NB4 (cell line): Measurements from ENCODE around the gene CAMK2A.
A peak's percentile ranks its signal among the peaks of the same experiment; 100 is the strongest.

Experiments
- DNase-seq: peaks from one replicate; pipeline ENCODE4 v3.0.0; 2010; ENCODE audit warnings: low read depth
- H3K4me3 ChIP-seq: one replicate; pipeline ENCODE4 v1.5.1; 2011; ENCODE audit warnings: mild to moderate bottlenecking, low read depth, low read length, moderate library complexity
- MAX ChIP-seq: IDR thresholded peaks from 2 replicates; pipeline ENCODE4 v1.6.1; 2011; ENCODE audit warnings: low read depth, low read length
- MYC ChIP-seq: IDR thresholded peaks from 2 replicates; pipeline ENCODE4 v1.6.1; 2011; ENCODE audit warnings: low read depth, low read length
- POLR2A ChIP-seq: IDR thresholded peaks from 2 replicates; pipeline ENCODE4 v1.6.1; 2011; ENCODE audit warnings: mild to moderate bottlenecking; ENCODE audit not compliant: insufficient read length; ENCODE audit errors: extremely low read depth
- TF ChIP-seq, protein P1 (sequence below): IDR thresholded peaks from one replicate; pipeline ENCODE4 v1.5.1; 2012; ENCODE audit warnings: low read depth, low read length

The CAMK2A gene

GRCh38 chr5:150294551-150295071 lies 5.0 kb upstream of the CAMK2A start:
- no peak overlapping the region for H3K4me3 ChIP-seq
- DNase-seq, result no peak
- TF ChIP-seq, protein P1, sequence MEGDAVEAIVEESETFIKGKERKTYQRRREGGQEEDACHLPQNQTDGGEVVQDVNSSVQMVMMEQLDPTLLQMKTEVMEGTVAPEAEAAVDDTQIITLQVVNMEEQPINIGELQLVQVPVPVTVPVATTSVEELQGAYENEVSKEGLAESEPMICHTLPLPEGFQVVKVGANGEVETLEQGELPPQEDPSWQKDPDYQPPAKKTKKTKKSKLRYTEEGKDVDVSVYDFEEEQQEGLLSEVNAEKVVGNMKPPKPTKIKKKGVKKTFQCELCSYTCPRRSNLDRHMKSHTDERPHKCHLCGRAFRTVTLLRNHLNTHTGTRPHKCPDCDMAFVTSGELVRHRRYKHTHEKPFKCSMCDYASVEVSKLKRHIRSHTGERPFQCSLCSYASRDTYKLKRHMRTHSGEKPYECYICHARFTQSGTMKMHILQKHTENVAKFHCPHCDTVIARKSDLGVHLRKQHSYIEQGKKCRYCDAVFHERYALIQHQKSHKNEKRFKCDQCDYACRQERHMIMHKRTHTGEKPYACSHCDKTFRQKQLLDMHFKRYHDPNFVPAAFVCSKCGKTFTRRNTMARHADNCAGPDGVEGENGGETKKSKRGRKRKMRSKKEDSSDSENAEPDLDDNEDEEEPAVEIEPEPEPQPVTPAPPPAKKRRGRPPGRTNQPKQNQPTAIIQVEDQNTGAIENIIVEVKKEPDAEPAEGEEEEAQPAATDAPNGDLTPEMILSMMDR, result no peak
- TF ChIP-seq MYC (no peak), POLR2A (no peak), MAX (no peak)

DNA sequence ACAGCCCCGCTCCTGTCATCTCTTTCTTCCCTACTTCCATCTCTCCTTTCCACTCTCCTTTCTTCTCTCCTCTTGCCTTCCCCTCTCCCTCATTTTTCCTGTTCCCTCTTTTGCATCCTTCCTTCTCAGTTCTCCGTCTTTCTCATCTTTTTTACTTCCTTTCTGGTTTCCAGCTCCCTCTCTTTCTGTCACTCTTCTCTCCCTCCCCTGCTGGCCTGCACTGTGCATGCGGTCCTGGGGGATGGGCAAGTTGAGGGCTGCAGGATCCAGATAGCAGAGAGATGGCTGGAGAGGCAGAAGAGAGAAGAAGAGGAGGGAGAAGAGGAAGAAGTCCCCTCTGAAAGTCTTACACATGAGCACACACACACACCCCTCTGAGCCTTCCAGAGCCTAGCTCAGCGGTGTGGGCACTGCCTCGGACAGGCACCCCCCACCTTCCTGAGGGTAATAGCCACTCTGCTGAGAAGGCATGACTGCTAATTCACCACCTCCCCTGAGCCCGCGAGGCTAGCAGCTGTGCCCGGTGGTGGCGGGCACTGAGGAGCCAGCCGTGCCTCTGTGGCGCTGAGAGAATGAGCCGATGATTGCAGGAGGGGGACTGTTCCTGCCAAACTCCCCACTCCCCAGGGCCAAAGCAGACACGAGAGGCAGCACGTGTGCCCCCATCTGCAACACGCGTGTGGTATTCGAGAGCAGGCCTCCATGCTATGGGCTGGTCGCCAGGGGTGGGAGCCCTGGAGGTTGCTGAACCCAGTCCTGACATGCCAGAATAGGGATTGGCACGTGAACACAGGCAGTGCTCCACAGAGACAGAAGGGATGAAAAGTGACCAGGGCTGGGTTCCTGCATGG lies 3.7 kb upstream of the CAMK2A start:
- TF ChIP-seq MAX, result no peak
- TF ChIP-seq POLR2A, result no peak
- TF ChIP-seq, protein P1, result no peak
- DNase-seq, result no peak

GRCh38 chr5:150291388-150292385 lies 2.1 kb upstream of the CAMK2A start:
- peak; percentile 95 for DNase-seq
- TF ChIP-seq, protein P1, result no peak
- TF ChIP-seq MYC (no peak), POLR2A (no peak), MAX (no peak)
- H3K4me3 ChIP-seq, result no peak overlapping the region

More for the DNA sequence above, 3.7 kb upstream of the CAMK2A start:
- no peak overlapping the region for H3K4me3 ChIP-seq

- no peak for DNase-seq
- H3K4me3 ChIP-seq, result no peak overlapping the region
- TF ChIP-seq MYC, result no peak
- TF ChIP-seq, protein P1, result no peak
- TF ChIP-seq POLR2A, result no peak
- no peak for TF ChIP-seq MAX
These were observed 782 bp downstream of the CAMK2A start for GRCh38 chr5:150288791-150289190.

GRCh38 chr5:150288361-150288760 lies 1.2 kb downstream of the CAMK2A start:
- TF ChIP-seq, protein P1, result no peak
- TF ChIP-seq MAX (no peak), POLR2A (no peak)
- no peak overlapping the region for H3K4me3 ChIP-seq

More at GRCh38 chr5:150288361-150288760, 1.2 kb downstream of the CAMK2A start:
- no peak for DNase-seq
